GM23338 (cell line): ENCODE measurements around the gene KIAA0232. TPM values are rescaled to one million over a fixed set of nuclear protein-coding genes. Genes with fewer than 3 reads are reported as not detected.

Experiments
- ATAC-seq: fragments of 200-7000 bp; cut with Tn5 transposase; 3 replicates; pipeline ENCODE4 v1.9.1; 2020
- DNase-seq: peaks from one replicate; pipeline ENCODE4 v3.0.0-alpha.2; 2015; ENCODE audit warnings: low spot score
- H2AFZ ChIP-seq: fragments of 200-600 bp; sonication (generic); 2 replicates; pipeline ENCODE4 v1.8.0; 2016; ENCODE audit warnings: antibody characterized with exemption, mild to moderate bottlenecking, moderate library complexity
- H3F3A ChIP-seq: fragments of 200-600 bp; sonication (generic); replicated peaks from 2 replicates; pipeline ENCODE4 v1.8.0; 2017; ENCODE audit warnings: antibody characterized with exemption, mixed run types, low read depth
- H3K27ac ChIP-seq: fragments of 200-600 bp; sonication (generic); 2 replicates; pipeline ENCODE4 v1.6.1; 2016; ENCODE audit warnings: low read depth
- H3K27me3 ChIP-seq: fragments of 200-600 bp; sonication (generic); 2 replicates; pipeline ENCODE4 v1.8.0; 2016; ENCODE audit warnings: mild to moderate bottlenecking, mixed run types, moderate library complexity; ENCODE audit not compliant: insufficient read depth
- H3K36me3 ChIP-seq: fragments of 200-600 bp; sonication (generic); 2 replicates; pipeline ENCODE4 v1.8.0; 2016; ENCODE audit warnings: mild to moderate bottlenecking; ENCODE audit not compliant: insufficient read depth
- H3K4me1 ChIP-seq: fragments of 200-600 bp; sonication (generic); 2 replicates; pipeline ENCODE4 v1.8.0; 2016; ENCODE audit warnings: mild to moderate bottlenecking, moderate library complexity; ENCODE audit not compliant: insufficient read depth
- H3K4me2 ChIP-seq: fragments of 200-600 bp; sonication (generic); 2 replicates; pipeline ENCODE4 v1.7.1; 2017; ENCODE audit warnings: mixed run types
- H3K4me3 ChIP-seq: fragments of 200-600 bp; sonication (generic); 2 replicates; pipeline ENCODE4 v1.6.1; 2016; ENCODE audit warnings: mixed run types
- H3K79me2 ChIP-seq: fragments of 200-600 bp; sonication (generic); replicated peaks from 2 replicates; pipeline ENCODE4 v1.8.0; 2017; ENCODE audit warnings: mild to moderate bottlenecking; ENCODE audit not compliant: insufficient read depth
- H3K9me2 ChIP-seq: fragments of 200-600 bp; sonication (generic); 2 replicates; pipeline ENCODE4 v1.8.0; 2017; ENCODE audit not compliant: insufficient read depth
- H4K20me1 ChIP-seq: fragments of 200-600 bp; sonication (generic); replicated peaks from 2 replicates; pipeline ENCODE4 v1.8.0; 2017; ENCODE audit warnings: mild to moderate bottlenecking; ENCODE audit not compliant: insufficient read depth
- H3K27ac Mint-ChIP-seq: 2 replicates; pipeline ENCODE4 v1.8.0; 2020; ENCODE audit warnings: inconsistent platforms, mild to moderate bottlenecking, moderate library complexity, mixed read lengths
- H3K27me3 Mint-ChIP-seq: 3 replicates; pipeline ENCODE4 v1.8.0; 2022; ENCODE audit warnings: low read depth, mild to moderate bottlenecking, moderate library complexity, mixed read lengths, inconsistent platforms; ENCODE audit not compliant: insufficient read depth, poor library complexity
- H3K36me3 Mint-ChIP-seq: 3 replicates; pipeline ENCODE4 v1.8.0; 2021; ENCODE audit warnings: low read depth, mild to moderate bottlenecking, inconsistent platforms, moderate library complexity, mixed read lengths
- H3K4me1 Mint-ChIP-seq: 3 replicates; pipeline ENCODE4 v1.8.0; 2020; ENCODE audit warnings: mild to moderate bottlenecking, inconsistent platforms, mixed read lengths
- H3K4me3 Mint-ChIP-seq: 3 replicates; pipeline ENCODE4 v1.8.0; 2021; ENCODE audit warnings: moderate library complexity, mild to moderate bottlenecking, inconsistent platforms, mixed read lengths
- H3K9me3 Mint-ChIP-seq: 3 replicates; pipeline ENCODE4 v1.8.0; 2020; ENCODE audit warnings: moderate library complexity, mild to moderate bottlenecking, inconsistent platforms, mixed read lengths
- CREB1 ChIP-seq: fragments of 250-450 bp; sonication (Bioruptor Pico); IDR thresholded peaks from 2 replicates; pipeline ENCODE4 v1.5.0; 2020; ENCODE audit warnings: low read depth, mild to moderate bottlenecking, moderate library complexity
- CTCF ChIP-seq, 2 experiments: fragments of 200-600 bp in 1 of 2; sonication (generic) in 1 of 2; conservative IDR thresholded peaks; 2 replicates each; pipeline versions ENCODE4 v1.5.1 to v1.6.1; 2016 to 2017; ENCODE audit warnings: antibody characterized with exemption in 2 of 2, low read depth in 2 of 2, mild to moderate bottlenecking in 2 of 2, moderate library complexity in 1 of 2
- ETS1 ChIP-seq: IDR thresholded peaks from 2 replicates; pipeline ENCODE4 v1.6.1; 2016; ENCODE audit warnings: antibody characterized with exemption
- EZH2 ChIP-seq: fragments of 200-600 bp; sonication (generic); IDR thresholded peaks from one replicate; pipeline ENCODE4 v1.8.0; 2017; ENCODE audit warnings: antibody characterized with exemption, mild to moderate bottlenecking, low read depth; ENCODE audit not compliant: unreplicated experiment
- EZH2phosphoT487 ChIP-seq: fragments of 200-600 bp; sonication (generic); IDR thresholded peaks from one replicate; pipeline ENCODE4 v1.8.1; 2018; ENCODE audit warnings: antibody characterized with exemption; ENCODE audit not compliant: unreplicated experiment
- JUNB ChIP-seq: IDR thresholded peaks from one replicate; pipeline ENCODE4 v1.6.1; 2016; ENCODE audit warnings: antibody characterized with exemption; ENCODE audit not compliant: unreplicated experiment
- NANOG ChIP-seq: IDR thresholded peaks from 2 replicates; pipeline ENCODE4 v1.6.1; 2016; ENCODE audit warnings: antibody characterized with exemption, borderline replicate concordance
- POLR2AphosphoS5 ChIP-seq: IDR thresholded peaks from 2 replicates; pipeline ENCODE4 v1.6.1; 2016; ENCODE audit warnings: antibody characterized with exemption, low read depth
- REST ChIP-seq: IDR thresholded peaks from one replicate; pipeline ENCODE4 v1.6.1; 2018; ENCODE audit warnings: antibody characterized with exemption; ENCODE audit not compliant: unreplicated experiment
- STAT1 ChIP-seq: IDR thresholded peaks from one replicate; pipeline ENCODE4 v1.6.1; 2016; ENCODE audit warnings: antibody characterized with exemption; ENCODE audit not compliant: unreplicated experiment
- ZNF114 ChIP-seq: fragments of 250-450 bp; sonication (Bioruptor Pico); IDR thresholded peaks from 2 replicates; pipeline ENCODE4 v1.5.0; 2020; ENCODE audit warnings: mild to moderate bottlenecking, moderate library complexity
- ZNF331 ChIP-seq: fragments of 250-450 bp; sonication (Bioruptor Pico); IDR thresholded peaks from 2 replicates; pipeline ENCODE4 v1.5.0; 2020; ENCODE audit warnings: low read depth, mild to moderate bottlenecking, moderate library complexity
- ZNF462 ChIP-seq: fragments of 250-450 bp; sonication (Bioruptor Pico); IDR thresholded peaks from 2 replicates; pipeline ENCODE4 v1.5.0; 2020; ENCODE audit warnings: mild to moderate bottlenecking, moderate library complexity
- polyA plus RNA-seq: library from polyadenylated mRNA; unstranded; fragments of >200 nt; fragmentation: Nextera tagmentation; extraction: Ambion mirVana; gene quantifications from 2 replicates; pipeline ENCODE4 v1.2.1, GENCODE V29; 2016
- total RNA-seq: library from RNA; depleted of rRNA; stranded (reverse); fragments of >200 nt; shearing (Covaris generic); gene quantifications from 2 replicates; pipeline ENCODE4 v1.2.3, GENCODE V29; 2014

KIAA0232 gene
- total and polyA plus RNA-seq, 2 experiments from 2014 or later: 14.3 to 34.9 TPM

GRCh38 chr4:6875431-6875831, 92.9 kb downstream of the KIAA0232 start:
- Histone ChIP-seq H3F3A (0 out of 2 replicates have a peak, but pooled peaks cover 9% of the 10 kb centered on the region), H3K79me2 (no peaks in the 10 kb centered on the region), H2AFZ (no peak overlapping the region), H3K4me1 (no peaks in the 10 kb centered on the region; the same call in 1 of the 2 replicates), H3K36me3 (peaks cover 12% of the 10 kb centered on the region; the same call in 1 of the 2 replicates), H4K20me1 (peaks cover 10% of the 10 kb centered on the region), H3K9me2 (no peaks in the 10 kb centered on the region), H3K4me2 (no peak overlapping the region), H3K27ac (no peak overlapping the region), H3K27me3 (no peaks in the 10 kb centered on the region), H3K4me3 (no peak overlapping the region)
- Mint-ChIP-seq H3K4me1 (0 out of 3 replicates have a peak, but pooled peaks cover 2% of the 10 kb centered on the region), H3K4me3 (no peak overlapping the region), H3K36me3 (peaks cover 60% of the 10 kb centered on the region), H3K27me3 (peaks cover 8% of the 10 kb centered on the region), H3K9me3 (no peaks in the 10 kb centered on the region), H3K27ac (no peak overlapping the region)
- no peak for TF ChIP-seq POLR2AphosphoS5
- no peak for TF ChIP-seq JUNB
- no peak for TF ChIP-seq STAT1
- TF ChIP-seq ETS1: no peak
- TF ChIP-seq ZNF462: no peak
- TF ChIP-seq CREB1 (CRISPR knock-in tag): no peak
- TF ChIP-seq NANOG: no peak
- no peak for TF ChIP-seq REST
- TF ChIP-seq EZH2phosphoT487: no peak
- no peak for TF ChIP-seq CTCF (conservative IDR thresholded peaks at IDR 0.05; ENCODE audit: low read depth in 2 of 2)
- TF ChIP-seq EZH2: no peak
- TF ChIP-seq ZNF114 (CRISPR knock-in tag): no peak
- TF ChIP-seq ZNF331 (CRISPR knock-in tag): no peak
- DNase-seq (no peak), ATAC-seq (no peak)
